Colonic mucosa (tissue), 4 donors: Measurements from ENCODE around the gene MID2. TPM values are rescaled to one million over a fixed set of nuclear protein-coding genes. Genes with fewer than 3 reads are reported as not detected.
"Not testable (repeated sequence)": the region's sequence is repeated elsewhere in the genome, so short reads cannot be mapped to it uniquely, and the experiment has no call there.

ENCODE experiments used
- DNase-seq: peaks from one replicate; pipeline ENCODE4 v3.0.0-alpha.2; 2020
- H3K27ac ChIP-seq: fragments of 200-600 bp; one replicate; pipeline ENCODE4 v1.8.0; 2021
- H3K27me3 ChIP-seq: fragments of 200-600 bp; one replicate; pipeline ENCODE4 v1.8.0; 2021
- H3K36me3 ChIP-seq: fragments of 200-600 bp; one replicate; pipeline ENCODE4 v1.8.0; 2021
- H3K4me1 ChIP-seq: fragments of 200-600 bp; one replicate; pipeline ENCODE4 v1.8.0; 2021; ENCODE audit warnings: mild to moderate bottlenecking
- H3K4me3 ChIP-seq: fragments of 200-600 bp; one replicate; pipeline ENCODE4 v1.8.0; 2021
- H3K9ac ChIP-seq, 2 donors: one replicate each; pipeline ENCODE4 v1.7.0; 2013; ENCODE audit warnings: control low read depth in 2 of 2, low read depth in 2 of 2, low read length in 2 of 2
- H3K9me3 ChIP-seq: fragments of 200-600 bp; one replicate; pipeline ENCODE4 v1.8.0; 2021
- CTCF ChIP-seq: fragments of 200-600 bp; IDR thresholded peaks from one replicate; pipeline ENCODE4 v1.8.0; 2022; ENCODE audit warnings: antibody characterized with exemption, mild to moderate bottlenecking
- intact Hi-C: fragments of 100-400 bp; cut with DNase I; formaldehyde crosslinking; loops from one replicate; pipeline ENCODE4 v1.14.1; 2022
- total RNA-seq, 2 donors: library from RNA; stranded (reverse); fragmentation: NEBNext Ultra II Directional in 1 of 2; extraction: Animal tissue kit (Norgen Biotek cat#: 25700) in 1 of 2; gene quantifications; one replicate each; pipeline ENCODE4 v1.2.1, GENCODE V29; 2021
- donor health status: healthy.
- donor health status: DM: no; HTN: no; CAD: no.
- donor health status: DM: no; HTN: no; CAD: no.

Gene MID2
- total RNA-seq, 2 donors from 2014 or later, result 5.4 to 6.3 TPM

GRCh38 chrX:107934262-107934661 lies 108.6 kb downstream of the MID2 start:
- no peak overlapping the region for H3K27ac ChIP-seq
- intact Hi-C loops, result no loop called here
- no peaks in the 10 kb centered on the region for H3K36me3 ChIP-seq
- TF ChIP-seq CTCF, result no peak
- H3K4me3 ChIP-seq, result no peak overlapping the region
- DNase-seq, result no peak
- H3K4me1 ChIP-seq, result no peaks in the 10 kb centered on the region
- no peaks in the 10 kb centered on the region for H3K9me3 ChIP-seq
- H3K9ac ChIP-seq, result no peak overlapping the region
- no peaks in the 10 kb centered on the region for H3K27me3 ChIP-seq

- no peak for DNase-seq
- Histone ChIP-seq H3K4me3 (no peak overlapping the region), H3K27me3 (no peaks in the 10 kb centered on the region), H3K9ac (no peak overlapping the region), H3K36me3 (no peaks in the 10 kb centered on the region), H3K4me1 (no peaks in the 10 kb centered on the region), H3K9me3 (no peaks in the 10 kb centered on the region), H3K27ac (no peak overlapping the region)
- intact Hi-C loops, result no loop called here
- no peak for TF ChIP-seq CTCF
These were observed 109.5 kb downstream of the MID2 start for GRCh38 chrX:107935200-107935599.

GRCh38 chrX:107935664-107936433 lies 110.2 kb downstream of the MID2 start:
- H3K27me3 ChIP-seq, result no peaks in the 10 kb centered on the region
- DNase-seq, result no peak
- no peak overlapping the region for H3K9ac ChIP-seq
- no peaks in the 10 kb centered on the region for H3K9me3 ChIP-seq
- no peak overlapping the region for H3K4me3 ChIP-seq
- no peaks in the 10 kb centered on the region for H3K36me3 ChIP-seq
- intact Hi-C loops, result no loop called here
- no peaks in the 10 kb centered on the region for H3K4me1 ChIP-seq
- no peak overlapping the region for H3K27ac ChIP-seq
- TF ChIP-seq CTCF, result no peak

- DNase-seq, result no peak
- no peak overlapping the region for H3K4me3 ChIP-seq
- TF ChIP-seq CTCF, result no peak
- intact Hi-C loops, result no loop called here
- no peaks in the 10 kb centered on the region for H3K4me1 ChIP-seq
- H3K27ac ChIP-seq, result no peak overlapping the region
- no peaks in the 10 kb centered on the region for H3K27me3 ChIP-seq
- H3K9me3 ChIP-seq, result no peaks in the 10 kb centered on the region
- H3K9ac ChIP-seq, result no peak overlapping the region
- no peaks in the 10 kb centered on the region for H3K36me3 ChIP-seq
These were observed 110.7 kb downstream of the MID2 start for GRCh38 chrX:107936434-107936730.

GRCh38 chrX:107940095-107940494 lies 114.4 kb downstream of the MID2 start:
- Histone ChIP-seq H3K27me3 (no peaks in the 10 kb centered on the region), H3K4me1 (no peaks in the 10 kb centered on the region), H3K9me3 (no peaks in the 10 kb centered on the region), H3K9ac (no peak overlapping the region), H3K36me3 (no peaks in the 10 kb centered on the region), H3K4me3 (no peak overlapping the region), H3K27ac (no peak overlapping the region)
- no peak for TF ChIP-seq CTCF
- DNase-seq, result no peak
- intact Hi-C loops, result no loop called here

- H3K4me1 ChIP-seq, H3K36me3 ChIP-seq, DNase-seq, H3K4me3 ChIP-seq, H3K27me3 ChIP-seq, H3K9ac ChIP-seq, H3K27ac ChIP-seq, intact Hi-C loops, H3K9me3 ChIP-seq: not testable (repeated sequence)
These were observed 129.7 kb downstream of the MID2 start for GRCh38 chrX:107955337-107955736.
